GM19193 (cell line): Measurements from ENCODE around the gene ACYP2.

Experiments used
- POLR2A ChIP-seq: IDR thresholded peaks from 4 replicates; pipeline ENCODE4 v1.6.1; 2011; ENCODE audit not compliant: insufficient read depth, insufficient read length; ENCODE audit errors: extremely low read depth

The ACYP2 gene

GRCh38 chr2:54090521-54091117 is 24.8 kb upstream of the ACYP2 start:
- no peak for TF ChIP-seq POLR2A

- peak; percentile 22 for TF ChIP-seq POLR2A
Observed at GRCh38 chr2:54092940-54093339, 22.5 kb upstream of the ACYP2 start.

DNA sequence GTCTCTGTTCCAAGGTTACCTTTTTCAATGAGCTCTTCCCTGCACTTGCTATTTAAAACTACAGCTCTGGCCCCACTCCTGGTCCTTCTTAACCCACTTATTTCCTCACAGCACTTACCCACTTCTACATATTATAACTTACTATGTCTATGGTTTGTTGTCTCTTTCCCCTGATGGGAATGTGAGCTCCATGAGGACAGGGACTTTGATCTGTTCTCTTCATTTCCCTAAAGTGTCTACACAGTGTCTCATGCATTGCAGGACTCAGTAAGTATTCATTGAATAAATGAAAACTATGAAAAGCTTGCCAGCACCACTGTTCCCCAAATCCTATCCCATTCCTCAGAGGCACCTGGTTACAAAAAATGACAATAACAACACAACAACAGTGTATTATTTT is 18.3 kb upstream of the ACYP2 start:
- no peak for TF ChIP-seq POLR2A

DNA sequence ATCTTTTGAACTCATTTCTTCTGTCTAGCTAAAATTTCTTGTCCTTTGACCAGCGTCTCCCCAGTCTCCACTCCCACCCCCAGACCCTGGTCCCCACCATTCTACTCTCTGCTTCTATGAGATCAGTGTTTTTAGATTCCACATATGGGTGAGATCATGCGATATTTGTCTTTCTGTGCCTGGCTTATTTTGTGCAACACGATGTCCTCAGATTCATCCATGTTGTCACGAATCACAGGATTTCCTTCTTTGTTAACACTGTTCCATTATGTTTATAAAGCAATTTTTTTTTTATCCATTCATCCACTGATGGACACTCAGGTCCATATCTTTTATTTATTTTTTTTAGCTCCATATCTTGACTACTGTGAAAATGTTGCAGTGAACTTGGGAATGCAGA is 16.0 kb upstream of the ACYP2 start:
- TF ChIP-seq POLR2A: no peak

DNA sequence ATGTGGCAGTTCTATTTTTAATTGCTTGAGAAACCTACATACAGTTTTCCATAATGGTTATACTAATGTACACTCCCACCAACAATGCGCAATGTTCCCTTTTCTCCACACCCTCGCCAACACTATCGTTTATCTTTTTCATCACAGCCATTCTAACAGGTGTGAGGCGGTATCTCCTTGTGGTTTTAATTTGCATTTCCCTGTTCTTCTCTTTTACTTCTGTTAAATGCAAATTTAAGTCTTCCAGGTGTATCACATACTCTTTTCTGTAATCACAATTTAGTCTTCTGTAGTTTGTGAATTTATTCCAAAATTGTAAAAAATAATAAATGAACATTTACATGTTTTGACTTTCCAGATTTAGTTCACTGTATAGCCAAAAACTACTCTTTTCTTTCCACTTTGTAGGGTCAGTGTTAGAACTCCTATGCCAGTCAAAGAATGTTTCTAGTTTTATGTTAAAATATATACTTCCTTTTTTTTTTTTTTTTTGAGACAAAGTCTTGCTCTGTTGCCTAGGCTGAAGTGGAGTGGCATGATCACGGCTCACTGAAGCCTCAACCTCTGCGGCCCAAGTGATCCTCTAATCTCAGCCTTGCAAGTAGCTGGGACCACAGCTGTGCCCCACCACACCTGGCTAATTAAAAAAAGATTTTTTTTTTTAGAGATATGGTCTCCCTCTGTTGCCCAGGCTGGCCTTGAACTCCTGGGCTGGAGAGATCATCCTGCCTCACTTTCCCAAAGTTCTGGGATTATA is 15.4 kb upstream of the ACYP2 start:
- no peak for TF ChIP-seq POLR2A

DNA sequence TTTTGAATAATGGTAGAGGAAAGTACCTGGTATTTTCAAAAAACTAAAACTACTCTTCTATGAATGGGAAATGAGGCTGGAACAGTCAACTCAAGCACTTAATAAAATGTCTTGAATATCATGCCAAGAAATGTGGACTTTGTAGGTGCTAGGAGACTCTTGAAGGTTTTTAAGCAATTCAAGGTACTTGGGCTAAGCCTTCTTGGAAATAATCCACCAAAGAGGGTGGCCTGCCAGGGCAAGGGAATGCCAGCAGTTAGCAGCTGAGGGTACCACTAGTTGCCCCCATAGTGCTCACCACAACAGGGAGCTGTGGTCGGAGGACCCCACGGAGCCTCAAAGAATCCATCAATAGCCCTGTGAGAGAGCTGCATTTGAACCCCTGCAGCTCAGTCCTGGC is 14.6 kb upstream of the ACYP2 start:
- TF ChIP-seq POLR2A: no peak

DNA sequence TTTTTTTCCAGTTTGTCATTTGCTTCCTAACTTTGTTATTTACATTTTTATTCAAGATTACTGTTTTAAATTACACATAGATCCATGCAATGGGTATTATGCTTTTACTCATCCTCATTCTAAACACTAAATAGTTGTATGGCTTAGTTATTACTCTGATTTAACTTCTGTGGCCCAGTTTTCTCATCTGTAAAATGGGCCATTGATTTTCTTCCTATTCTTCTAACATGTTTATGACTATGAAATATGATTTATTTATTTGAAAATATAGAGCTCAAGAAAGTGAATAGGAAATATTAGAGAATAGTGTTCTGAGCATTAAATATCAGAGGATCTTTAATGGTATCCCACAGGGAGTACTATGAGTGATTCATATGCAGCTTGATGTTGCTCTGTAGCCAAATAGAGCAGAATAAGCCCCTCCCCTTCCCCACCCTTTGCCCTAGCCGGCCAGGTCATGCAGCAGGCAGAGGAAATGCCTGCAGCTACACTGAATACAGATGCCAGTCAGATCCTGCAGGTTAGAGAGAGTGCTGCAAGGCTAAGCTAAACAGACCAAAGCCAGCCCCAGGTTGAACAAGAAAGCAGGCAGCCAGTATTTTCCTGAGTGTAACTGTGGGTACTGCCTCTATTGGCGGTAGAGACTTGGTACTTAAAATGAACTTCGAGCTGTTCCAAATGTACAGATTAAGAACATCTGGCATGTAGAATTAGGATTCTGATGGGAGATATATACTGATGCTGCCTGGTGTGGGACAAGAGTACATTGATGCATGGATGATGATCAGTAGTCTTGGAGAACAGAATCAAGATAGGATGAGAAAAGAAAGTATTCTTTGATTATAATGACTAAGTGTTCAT is 11.7 kb upstream of the ACYP2 start:
- TF ChIP-seq POLR2A: no peak

DNA sequence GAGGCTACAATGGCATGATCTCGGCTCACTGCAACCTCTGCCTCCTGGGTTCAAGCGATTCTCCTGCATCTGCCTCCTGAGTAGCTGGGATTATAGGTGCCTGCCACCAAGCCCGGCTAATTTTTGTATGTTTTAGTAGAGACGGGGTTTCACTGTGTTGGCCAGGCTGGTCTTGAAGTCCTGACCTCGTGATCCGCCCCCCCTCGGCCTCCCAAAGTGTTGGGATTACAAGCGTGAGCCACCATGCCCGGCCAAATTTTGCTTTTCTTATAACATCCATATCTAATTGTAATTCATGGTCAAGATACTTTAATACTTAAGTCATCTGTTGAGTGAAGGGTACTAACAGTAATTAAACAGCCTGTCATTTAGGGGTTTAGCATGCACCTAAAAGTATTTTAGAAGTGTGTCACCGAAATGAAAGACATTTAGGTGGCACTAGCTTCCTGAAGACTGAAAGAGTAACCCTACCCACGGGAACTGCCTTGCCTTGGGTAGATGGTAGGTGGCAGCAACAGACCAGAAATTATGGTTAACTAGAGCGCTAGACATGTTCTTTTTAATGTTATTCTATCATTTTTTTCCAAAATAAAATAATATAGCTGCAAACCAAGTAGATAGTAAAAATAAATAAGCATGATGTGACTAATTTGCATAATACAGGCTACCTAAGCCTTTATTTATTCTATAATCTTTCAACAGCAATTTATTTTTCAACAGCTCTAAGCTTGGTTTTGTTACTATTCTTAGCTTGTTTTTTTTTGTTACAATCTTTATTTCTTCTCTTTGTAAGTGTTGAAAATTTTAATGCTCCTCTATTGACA is 8.6 kb upstream of the ACYP2 start:
- TF ChIP-seq POLR2A: no peak

- TF ChIP-seq POLR2A: no peak
Observed at GRCh38 chr2:54107455-54107764, 8.0 kb upstream of the ACYP2 start.

DNA sequence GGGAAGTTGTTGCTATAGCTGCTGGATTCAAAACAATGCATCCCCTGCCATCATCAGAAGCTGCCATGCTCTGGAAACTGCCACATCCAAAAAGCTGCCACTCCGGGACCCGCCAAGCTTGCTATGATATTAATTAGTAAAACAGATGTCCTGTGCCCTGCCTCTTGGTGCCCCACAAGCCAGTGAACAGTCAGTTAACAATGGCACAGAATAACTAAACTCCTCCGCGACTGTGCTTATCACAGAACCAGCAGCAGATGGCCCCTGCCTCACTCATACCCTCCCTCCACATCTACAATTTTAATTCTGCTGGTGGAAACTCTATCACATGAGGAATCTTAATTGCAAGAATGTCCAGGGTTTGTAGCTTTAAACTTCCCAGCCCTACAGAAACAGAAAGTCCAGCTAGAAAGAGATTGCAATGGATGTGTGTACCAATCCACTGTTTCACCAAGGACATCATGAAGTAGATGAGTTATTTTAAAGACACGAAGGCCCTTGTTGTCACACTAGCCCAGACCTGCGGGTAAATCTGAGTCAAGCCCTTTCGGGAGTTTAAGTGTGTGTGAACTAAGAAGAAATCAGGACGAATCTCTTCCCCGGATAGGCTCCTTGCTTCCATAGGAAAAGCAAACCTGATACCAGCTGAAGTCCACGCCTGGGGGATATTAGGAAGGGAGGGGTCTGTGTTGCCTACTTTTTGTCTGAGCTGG is 7.4 kb upstream of the ACYP2 start:
- no peak for TF ChIP-seq POLR2A

DNA sequence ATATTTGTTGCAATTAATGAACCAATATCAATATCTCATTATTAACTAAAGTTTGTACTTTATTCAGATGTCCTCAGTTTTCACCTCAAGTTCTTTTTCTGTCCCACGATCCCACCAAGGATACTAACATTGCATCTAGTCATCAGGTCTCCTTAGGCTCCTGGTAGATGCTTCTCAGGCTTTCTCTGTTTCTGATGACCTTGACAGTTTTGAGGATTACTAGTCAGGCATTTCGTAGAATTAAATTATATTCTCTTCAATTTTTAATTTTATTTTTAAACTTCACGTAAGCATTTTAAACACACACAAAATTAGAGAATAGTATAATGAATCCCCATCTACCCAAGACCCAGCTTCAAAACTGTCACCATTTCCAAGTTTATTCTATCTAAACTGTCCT is 5.6 kb upstream of the ACYP2 start:
- TF ChIP-seq POLR2A: no peak

GRCh38 chr2:54114936-54115283 is 505 bp upstream of the ACYP2 start:
- no peak for TF ChIP-seq POLR2A

GRCh38 chr2:54120950-54121349 is 5.5 kb downstream of the ACYP2 start:
- TF ChIP-seq POLR2A: no peak

DNA sequence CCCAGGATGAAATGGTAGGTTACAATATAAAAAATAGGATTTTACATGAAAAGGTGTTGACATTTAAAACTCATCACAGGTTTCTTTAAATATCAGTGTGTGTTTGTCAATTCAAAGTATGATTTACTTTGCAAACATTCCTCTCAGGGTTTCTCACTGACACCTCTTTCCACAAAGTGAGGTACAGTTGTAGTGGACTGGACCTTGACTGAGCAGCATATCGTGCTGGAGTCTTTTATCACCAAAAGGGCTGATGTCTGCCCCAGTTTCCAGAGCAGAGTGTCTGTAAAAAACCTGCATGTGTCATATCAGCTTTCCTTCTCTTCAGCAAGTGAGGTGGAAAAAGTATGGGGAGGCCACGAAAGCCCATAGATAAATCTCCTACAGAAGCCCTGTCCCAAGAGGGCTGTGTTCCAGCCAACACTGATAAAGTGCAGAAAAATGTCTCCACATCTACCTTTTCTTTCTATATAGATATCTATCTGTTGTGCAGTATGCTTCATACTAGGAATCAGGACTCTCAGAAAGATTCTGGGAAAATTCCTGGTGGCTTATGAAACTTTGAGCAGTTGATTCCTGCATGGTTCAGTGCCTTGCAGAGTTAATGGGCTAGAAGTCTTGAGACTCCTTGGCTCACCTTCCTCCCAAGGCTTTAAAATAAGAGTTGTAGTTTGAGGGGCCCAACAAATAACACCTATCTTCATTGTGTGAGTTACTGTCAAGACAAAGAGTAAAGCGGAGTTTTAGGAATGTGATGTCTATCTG is 6.9 kb downstream of the ACYP2 start:
- TF ChIP-seq POLR2A: no peak
